ENCODE measurements around the gene TRIM7.
"Not testable (repeated sequence)": the region's sequence is repeated elsewhere in the genome, so short reads cannot be mapped to it uniquely, and the experiment has no call there.

GRCh38 chr5:181177559-181177958, 27.4 kb downstream of the TRIM7 start:
- not testable (repeated sequence) for TF ChIP-seq POLR2A, CTCF (IDR thresholded peaks at IDR 0.05)

Measured in esophagus squamous epithelium (tissue), 4 donors.